Endodermal cell (in vitro differentiated cells): ENCODE results near the gene GNAT2. TPM values are rescaled to one million over a fixed set of nuclear protein-coding genes. Genes with fewer than 3 reads are reported as not detected.

Experiments used
- DNase-seq: peaks from one replicate; pipeline ENCODE4 v3.0.0-alpha.2; 2017
- H3K27ac ChIP-seq: 2 replicates; pipeline ENCODE4 v1.5.1; 2013; ENCODE audit warnings: mild to moderate bottlenecking, low read depth, low read length, moderate library complexity
- H3K27me3 ChIP-seq: 2 replicates; pipeline ENCODE4 v1.6.1; 2013; ENCODE audit warnings: mild to moderate bottlenecking, low read length, moderate library complexity; ENCODE audit not compliant: insufficient read depth, control insufficient read depth, poor library complexity, severe bottlenecking
- H3K36me3 ChIP-seq: 2 replicates; pipeline ENCODE4 v1.7.0; 2013; ENCODE audit warnings: mild to moderate bottlenecking, low read length, moderate library complexity; ENCODE audit not compliant: control insufficient read depth, insufficient read depth
- H3K4me1 ChIP-seq: one replicate; pipeline ENCODE4 v1.7.0; 2013; ENCODE audit warnings: low read length; ENCODE audit not compliant: control insufficient read depth, insufficient read depth
- H3K4me3 ChIP-seq: 2 replicates; pipeline ENCODE4 v1.5.1; 2013; ENCODE audit warnings: mild to moderate bottlenecking, low read length, moderate library complexity
- H3K9ac ChIP-seq: 2 replicates; pipeline ENCODE4 v1.6.1; 2013; ENCODE audit warnings: mild to moderate bottlenecking, low read length, moderate library complexity; ENCODE audit not compliant: poor library complexity, severe bottlenecking; ENCODE audit errors: extremely low read depth
- H3K9me3 ChIP-seq: 2 replicates; pipeline ENCODE4 v1.6.1; 2013; ENCODE audit warnings: mild to moderate bottlenecking, low read length, moderate library complexity; ENCODE audit not compliant: control insufficient read depth
- H3K27ac Mint-ChIP-seq: 2 replicates; pipeline ENCODE4 v1.8.0; 2020; ENCODE audit warnings: mixed read lengths
- H3K27me3 Mint-ChIP-seq: 2 replicates; pipeline ENCODE4 v1.8.0; 2021; ENCODE audit warnings: mild to moderate bottlenecking, mixed read lengths; ENCODE audit not compliant: insufficient read depth
- H3K36me3 Mint-ChIP-seq: 2 replicates; pipeline ENCODE4 v1.8.0; 2020; ENCODE audit warnings: low read depth, mixed read lengths
- H3K4me1 Mint-ChIP-seq: 2 replicates; pipeline ENCODE4 v1.8.0; 2020; ENCODE audit warnings: mixed read lengths
- H3K4me3 Mint-ChIP-seq: 2 replicates; pipeline ENCODE4 v1.8.0; 2020; ENCODE audit warnings: mild to moderate bottlenecking, moderate library complexity, mixed read lengths
- H3K9me3 Mint-ChIP-seq: 2 replicates; pipeline ENCODE4 v1.8.0; 2020; ENCODE audit warnings: mild to moderate bottlenecking, mixed read lengths
- CTCF ChIP-seq: fragments of 200-600 bp; sonication (generic); conservative IDR thresholded peaks from 2 replicates; pipeline ENCODE4 v1.5.0; 2021; ENCODE audit warnings: antibody characterized with exemption, mild to moderate bottlenecking
- WGBS, 2 experiments: methylation state at CpG; one replicate each; pipeline versions ENCODE4 v1.1.5 to v1.1.7; 2013; ENCODE audit warnings: missing lambda C conversion rate in 2 of 2, mixed read lengths in 1 of 2; ENCODE audit not compliant: insufficient coverage in 1 of 2, insufficient read length in 1 of 2; 5-methylcytosine and 5-hydroxymethylcytosine counted together
- total RNA-seq, 2 donors: library from RNA; stranded (reverse); fragmentation: NEBNext Ultra II Directional in 1 of 2; extraction: Animal tissue kit (Norgen Biotek cat#: 25700) in 1 of 2; gene quantifications; 2 replicates in 1 of 2; 3 replicates in 1 of 2; pipeline ENCODE4 v1.2.1, GENCODE V29; 2021

Gene GNAT2
- total RNA-seq, 2 donors from 2014 or later: not detected

GRCh38 chr1:109624201-109625010 lies 5.0 kb upstream of the GNAT2 start:
- Histone ChIP-seq H3K9me3 (no peaks in the 10 kb centered on the region), H3K9ac (no peak overlapping the region), H3K27me3 (no peaks in the 10 kb centered on the region), H3K36me3 (peaks cover 11% of the 10 kb centered on the region), H3K4me1 (peaks cover 7% of the 10 kb centered on the region), H3K27ac (peak overlapping the region; percentile 29), H3K4me3 (no peak overlapping the region)
- Mint-ChIP-seq H3K9me3 (no peaks in the 10 kb centered on the region), H3K4me3 (no peak overlapping the region), H3K36me3 (peaks cover 24% of the 10 kb centered on the region), H3K27ac (no peak overlapping the region), H3K27me3 (no peaks in the 10 kb centered on the region), H3K4me1 (peaks cover 8% of the 10 kb centered on the region)
- 91 to 95% methylated on average over 9 to 17 of the region's 17 CpGs for WGBS, 2 experiments
- DNase-seq: peak; percentile 48
- TF ChIP-seq CTCF: no peak

DNA sequence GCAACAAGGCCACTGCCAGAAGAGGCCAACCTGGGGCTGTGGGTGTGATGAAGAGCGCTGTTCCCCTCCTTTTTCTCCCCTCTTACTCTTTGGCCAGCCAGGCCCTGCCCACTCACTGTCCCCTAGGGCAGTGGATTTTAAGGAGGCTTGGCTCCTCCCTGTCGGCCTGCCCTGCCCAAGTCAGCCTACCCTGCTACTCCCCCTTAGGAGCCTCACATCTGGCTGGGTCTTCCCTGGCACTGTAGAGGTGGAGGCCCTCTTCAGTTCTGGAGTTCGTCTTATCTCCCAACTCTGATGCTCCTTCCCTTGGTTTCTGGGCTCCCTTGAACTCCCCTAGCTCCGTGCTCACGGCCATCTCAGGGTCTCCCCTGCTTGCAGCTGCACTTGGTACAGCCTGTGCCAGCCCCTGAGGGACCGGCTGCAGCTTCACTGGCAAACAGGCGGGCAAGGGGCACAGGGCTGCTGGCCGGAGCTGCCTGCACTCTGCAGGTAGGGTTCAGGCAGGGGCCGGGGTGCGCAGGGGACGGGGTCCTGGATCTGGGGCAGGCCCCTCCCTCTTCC lies 4.3 kb upstream of the GNAT2 start:
- H3K4me3 Mint-ChIP-seq: no peak overlapping the region
- peaks cover 15% of the 10 kb centered on the region for H3K4me1 Mint-ChIP-seq
- Histone ChIP-seq H3K4me1 (peaks cover 7% of the 10 kb centered on the region), H3K4me3 (no peak overlapping the region), H3K27me3 (no peaks in the 10 kb centered on the region), H3K36me3 (peaks cover 5% of the 10 kb centered on the region), H3K9me3 (no peaks in the 10 kb centered on the region), H3K27ac (no peak overlapping the region), H3K9ac (no peak overlapping the region)
- no peak for TF ChIP-seq CTCF
- WGBS, 2 experiments: 78 to 90% methylated on average over 6 to 11 of the region's 11 CpGs
- H3K27me3 Mint-ChIP-seq: no peaks in the 10 kb centered on the region
- peak; percentile 40 for DNase-seq
- H3K36me3 Mint-ChIP-seq: peaks cover 18% of the 10 kb centered on the region
- H3K27ac Mint-ChIP-seq: no peak overlapping the region
- no peaks in the 10 kb centered on the region for H3K9me3 Mint-ChIP-seq

DNA sequence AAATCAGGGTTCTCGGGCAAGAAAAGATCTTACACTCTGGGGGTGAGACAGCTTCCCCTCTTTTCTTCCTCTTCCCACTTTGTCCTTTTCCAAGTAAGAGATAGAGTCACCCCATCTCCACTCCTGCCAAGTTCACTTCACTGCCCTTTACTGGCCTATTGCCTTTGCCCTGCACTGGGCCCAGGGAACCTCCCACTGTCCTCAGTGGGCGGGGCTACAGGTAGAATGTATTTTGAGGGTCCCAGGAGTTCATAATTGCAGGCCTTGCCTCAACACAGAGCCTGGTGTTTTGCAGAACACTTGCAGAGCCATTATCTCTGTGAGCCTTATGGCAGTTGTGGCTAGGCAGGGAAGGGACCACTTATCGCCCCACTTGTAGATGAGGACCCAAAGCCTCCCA lies 3.5 kb upstream of the GNAT2 start:
- Histone ChIP-seq H3K9ac (no peak overlapping the region), H3K36me3 (peaks cover 1% of the 10 kb centered on the region), H3K27ac (no peak overlapping the region), H3K4me1 (peaks cover 7% of the 10 kb centered on the region), H3K4me3 (no peak overlapping the region), H3K27me3 (no peaks in the 10 kb centered on the region), H3K9me3 (no peaks in the 10 kb centered on the region)
- WGBS, 2 experiments: 92 to 95% methylated on average over 2 to 3 of the region's 3 CpGs
- DNase-seq: peak; percentile 42
- TF ChIP-seq CTCF: no peak
- Mint-ChIP-seq H3K4me1 (peaks cover 18% of the 10 kb centered on the region), H3K9me3 (no peaks in the 10 kb centered on the region), H3K27me3 (no peaks in the 10 kb centered on the region), H3K36me3 (peaks cover 13% of the 10 kb centered on the region), H3K4me3 (no peak overlapping the region), H3K27ac (no peak overlapping the region)
